DOHH2 (cell line): ENCODE measurements around the gene CPNE9.

Experiments
- H3F3A ChIP-seq: fragments of 200-600 bp; sonication (generic), shearing (Covaris generic); 2 replicates; pipeline ENCODE4 v1.6.0; 2016; ENCODE audit warnings: antibody characterized with exemption, mild to moderate bottlenecking; ENCODE audit not compliant: control insufficient read depth, insufficient read depth
- H3K27ac ChIP-seq: fragments of 200-600 bp; sonication (generic); 2 replicates; pipeline ENCODE4 v1.5.1; 2014; ENCODE audit warnings: low read depth, mild to moderate bottlenecking, low read length, moderate library complexity
- H3K27me3 ChIP-seq: fragments of 200-600 bp; sonication (generic); 2 replicates; pipeline ENCODE4 v1.6.1; 2014; ENCODE audit warnings: mild to moderate bottlenecking, low read length, mixed read lengths; ENCODE audit not compliant: control insufficient read depth
- H3K36me3 ChIP-seq: fragments of 200-600 bp; sonication (generic); 2 replicates; pipeline ENCODE4 v1.6.1; 2014; ENCODE audit warnings: mild to moderate bottlenecking, low read length, moderate library complexity, mixed read lengths; ENCODE audit not compliant: control insufficient read depth
- H3K4me1 ChIP-seq: fragments of 200-600 bp; sonication (generic); 2 replicates; pipeline ENCODE4 v1.6.1; 2014; ENCODE audit warnings: mild to moderate bottlenecking, low read length, mixed read lengths; ENCODE audit not compliant: control insufficient read depth
- H3K4me2 ChIP-seq: fragments of 200-600 bp; sonication (generic); 2 replicates; pipeline ENCODE4 v1.6.0; 2014; ENCODE audit warnings: mild to moderate bottlenecking, low read length, moderate library complexity
- H3K4me3 ChIP-seq: fragments of 200-600 bp; sonication (generic); 2 replicates; pipeline ENCODE4 v1.5.1; 2014; ENCODE audit warnings: mild to moderate bottlenecking, low read length, mixed read lengths
- H3K79me2 ChIP-seq: fragments of 200-600 bp; sonication (generic); 2 replicates; pipeline ENCODE4 v1.6.1; 2014; ENCODE audit warnings: mild to moderate bottlenecking, low read length, mixed read lengths; ENCODE audit not compliant: control insufficient read depth
- H3K9me2 ChIP-seq: fragments of 200-600 bp; sonication (generic); replicated peaks from 2 replicates; pipeline ENCODE4 v1.6.1; 2014; ENCODE audit warnings: mild to moderate bottlenecking, low read length, mixed read lengths; ENCODE audit not compliant: control insufficient read depth
- H3K9me3 ChIP-seq: fragments of 200-600 bp; sonication (generic); 2 replicates; pipeline ENCODE4 v1.6.1; 2014; ENCODE audit warnings: antibody characterized with exemption, low read length, mixed read lengths; ENCODE audit not compliant: control insufficient read depth, insufficient read depth
- H4K20me1 ChIP-seq: fragments of 200-600 bp; sonication (generic); 2 replicates; pipeline ENCODE4 v1.6.0; 2014; ENCODE audit warnings: low read depth, mild to moderate bottlenecking, antibody characterized with exemption, low read length, moderate library complexity; ENCODE audit not compliant: control insufficient read depth, insufficient read depth
- CTCF ChIP-seq: fragments of 200-600 bp; sonication (generic); IDR thresholded peaks from one replicate; pipeline ENCODE4 v1.5.1; 2014; ENCODE audit warnings: antibody characterized with exemption, mild to moderate bottlenecking, low read depth, low read length; ENCODE audit not compliant: poor library complexity, severe bottlenecking
- EZH2phosphoT487 ChIP-seq: fragments of 200-600 bp; sonication (generic); IDR thresholded peaks from 2 replicates; pipeline ENCODE4 v1.6.1; 2017; ENCODE audit warnings: borderline replicate concordance, mild to moderate bottlenecking, antibody characterized with exemption, low read length, moderate library complexity, mixed read lengths

The CPNE9 gene

GRCh38 chr3:9664119-9664751 is 39.4 kb upstream of the CPNE9 start:
- H3K36me3 ChIP-seq, result peaks cover 80% of the 10 kb centered on the region
- no peak overlapping the region for H3K4me2 ChIP-seq
- no peaks in the 10 kb centered on the region for H3K27me3 ChIP-seq
- no peak overlapping the region for H3K27ac ChIP-seq
- TF ChIP-seq CTCF, result no peak
- TF ChIP-seq EZH2phosphoT487, result no peak
- H3K4me3 ChIP-seq, result no peak overlapping the region
- H4K20me1 ChIP-seq, result 0 out of 2 replicates have a peak, but pooled peaks cover 5% of the 10 kb centered on the region
- H3K79me2 ChIP-seq, result peaks cover 40% of the 10 kb centered on the region
- no peaks in the 10 kb centered on the region for H3K9me2 ChIP-seq
- H3F3A ChIP-seq, result no peaks in the 10 kb centered on the region
- no peaks in the 10 kb centered on the region for H3K9me3 ChIP-seq
- H3K4me1 ChIP-seq, result no peaks in the 10 kb centered on the region

- Histone ChIP-seq H3K36me3 (peaks cover 82% of the 10 kb centered on the region), H3K4me2 (no peak overlapping the region), H3K4me3 (no peak overlapping the region), H3K9me2 (no peaks in the 10 kb centered on the region), H3K27ac (no peak overlapping the region), H3K4me1 (no peaks in the 10 kb centered on the region), H3K9me3 (no peaks in the 10 kb centered on the region), H4K20me1 (no peaks in the 10 kb centered on the region), H3K27me3 (no peaks in the 10 kb centered on the region), H3K79me2 (peaks cover 16% of the 10 kb centered on the region), H3F3A (no peaks in the 10 kb centered on the region)
- TF ChIP-seq CTCF, result no peak
- TF ChIP-seq EZH2phosphoT487, result no peak
Observed at GRCh38 chr3:9666704-9667445, 36.8 kb upstream of the CPNE9 start.

GRCh38 chr3:9669277-9669676 is 34.4 kb upstream of the CPNE9 start:
- Histone ChIP-seq H4K20me1 (no peaks in the 10 kb centered on the region), H3F3A (no peaks in the 10 kb centered on the region), H3K9me2 (no peaks in the 10 kb centered on the region), H3K27me3 (no peaks in the 10 kb centered on the region), H3K36me3 (peaks cover 86% of the 10 kb centered on the region), H3K27ac (no peak overlapping the region), H3K4me1 (no peaks in the 10 kb centered on the region), H3K79me2 (peaks cover 2% of the 10 kb centered on the region; the same call in 1 of the 2 replicates), H3K4me3 (no peak overlapping the region), H3K4me2 (no peak overlapping the region), H3K9me3 (no peaks in the 10 kb centered on the region)
- no peak for TF ChIP-seq CTCF
- TF ChIP-seq EZH2phosphoT487, result no peak
